ENCODE results near the gene GNG12. TPM values are rescaled to one million over a fixed set of nuclear protein-coding genes. Genes with fewer than 3 reads are reported as not detected.

Gene GNG12
- total and polyA plus RNA-seq, 9 of the 15 experiments (the other 6 are each of a cell fraction or from before 2014, with no cell fraction given), result 2.6 to 6.0 (median 4.1) TPM

- 0 out of 2 replicates have a peak, but pooled peaks have one; percentile 4 for TF ChIP-seq ZKSCAN8 (CRISPR knock-in tag; IDR thresholded peaks at IDR 0.05)
- TF ChIP-seq ILF3 (IDR thresholded peaks at IDR 0.05; ENCODE audit: borderline replicate concordance), result no peak
- no peak for TF ChIP-seq KAT8 (IDR thresholded peaks at IDR 0.05; ENCODE audit: low read depth)
- TF ChIP-seq, protein P1, sequence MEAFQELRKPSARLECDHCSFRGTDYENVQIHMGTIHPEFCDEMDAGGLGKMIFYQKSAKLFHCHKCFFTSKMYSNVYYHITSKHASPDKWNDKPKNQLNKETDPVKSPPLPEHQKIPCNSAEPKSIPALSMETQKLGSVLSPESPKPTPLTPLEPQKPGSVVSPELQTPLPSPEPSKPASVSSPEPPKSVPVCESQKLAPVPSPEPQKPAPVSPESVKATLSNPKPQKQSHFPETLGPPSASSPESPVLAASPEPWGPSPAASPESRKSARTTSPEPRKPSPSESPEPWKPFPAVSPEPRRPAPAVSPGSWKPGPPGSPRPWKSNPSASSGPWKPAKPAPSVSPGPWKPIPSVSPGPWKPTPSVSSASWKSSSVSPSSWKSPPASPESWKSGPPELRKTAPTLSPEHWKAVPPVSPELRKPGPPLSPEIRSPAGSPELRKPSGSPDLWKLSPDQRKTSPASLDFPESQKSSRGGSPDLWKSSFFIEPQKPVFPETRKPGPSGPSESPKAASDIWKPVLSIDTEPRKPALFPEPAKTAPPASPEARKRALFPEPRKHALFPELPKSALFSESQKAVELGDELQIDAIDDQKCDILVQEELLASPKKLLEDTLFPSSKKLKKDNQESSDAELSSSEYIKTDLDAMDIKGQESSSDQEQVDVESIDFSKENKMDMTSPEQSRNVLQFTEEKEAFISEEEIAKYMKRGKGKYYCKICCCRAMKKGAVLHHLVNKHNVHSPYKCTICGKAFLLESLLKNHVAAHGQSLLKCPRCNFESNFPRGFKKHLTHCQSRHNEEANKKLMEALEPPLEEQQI (IDR thresholded peaks at IDR 0.05), result no peak
- TF ChIP-seq, protein P2, sequence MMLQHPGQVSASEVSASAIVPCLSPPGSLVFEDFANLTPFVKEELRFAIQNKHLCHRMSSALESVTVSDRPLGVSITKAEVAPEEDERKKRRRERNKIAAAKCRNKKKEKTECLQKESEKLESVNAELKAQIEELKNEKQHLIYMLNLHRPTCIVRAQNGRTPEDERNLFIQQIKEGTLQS (IDR thresholded peaks at IDR 0.05), result peak; percentile 99
- TF ChIP-seq, protein P2 (CRISPR knock-in tag; conservative IDR thresholded peaks at IDR 0.05), result peak; percentile 53
- no peak for TF ChIP-seq MTF1 (CRISPR knock-in tag; IDR thresholded peaks at IDR 0.05; ENCODE audit: borderline replicate concordance)
- TF ChIP-seq TBP (optimal IDR thresholded peaks at IDR 0.05; ENCODE audit: low read depth, low read length), result peak; percentile 17
- no peak for TF ChIP-seq KLF13 (tag; IDR thresholded peaks at IDR 0.05; ENCODE audit: borderline replicate concordance, low read depth)
- TF ChIP-seq, protein P3, sequence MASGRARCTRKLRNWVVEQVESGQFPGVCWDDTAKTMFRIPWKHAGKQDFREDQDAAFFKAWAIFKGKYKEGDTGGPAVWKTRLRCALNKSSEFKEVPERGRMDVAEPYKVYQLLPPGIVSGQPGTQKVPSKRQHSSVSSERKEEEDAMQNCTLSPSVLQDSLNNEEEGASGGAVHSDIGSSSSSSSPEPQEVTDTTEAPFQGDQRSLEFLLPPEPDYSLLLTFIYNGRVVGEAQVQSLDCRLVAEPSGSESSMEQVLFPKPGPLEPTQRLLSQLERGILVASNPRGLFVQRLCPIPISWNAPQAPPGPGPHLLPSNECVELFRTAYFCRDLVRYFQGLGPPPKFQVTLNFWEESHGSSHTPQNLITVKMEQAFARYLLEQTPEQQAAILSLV (tag; IDR thresholded peaks at IDR 0.05), result no peak
- no peak for TF ChIP-seq HOXB6 (CRISPR knock-in tag; IDR thresholded peaks at IDR 0.05; ENCODE audit: borderline replicate concordance)
- no peak for TF ChIP-seq KLF6 (CRISPR knock-in tag; IDR thresholded peaks at IDR 0.05; ENCODE audit: borderline replicate concordance)
- no peak for TF ChIP-seq HNRNPUL1 (IDR thresholded peaks at IDR 0.05; ENCODE audit: low read length)
- no peak for TF ChIP-seq NR2C2 (CRISPR knock-in tag; IDR thresholded peaks at IDR 0.05)
- peak; percentile 60; the same call in 1 of the 2 replicates for TF ChIP-seq NR2C2 (tag; IDR thresholded peaks at IDR 0.05)
- TF ChIP-seq ETS2 (tag; IDR thresholded peaks at IDR 0.05; ENCODE audit: borderline replicate concordance, poor library complexity, severe bottlenecking), result no peak
- no peak for TF ChIP-seq SLC30A9 (CRISPR knock-in tag; IDR thresholded peaks at IDR 0.05)
- TF ChIP-seq ZFP1 (CRISPR knock-in tag; IDR thresholded peaks at IDR 0.05), result no peak
- no peak for TF ChIP-seq EGR1 (conservative IDR thresholded peaks at IDR 0.05)
- peak; percentile 71; the same call in 1 of the 2 replicates for TF ChIP-seq CTBP1 (IDR thresholded peaks at IDR 0.05; ENCODE audit: borderline replicate concordance)
- TF ChIP-seq SNIP1 (IDR thresholded peaks at IDR 0.05; ENCODE audit: low read depth), result no peak
- no peak for TF ChIP-seq TAF7 (tag; IDR thresholded peaks at IDR 0.05)
- no peak for TF ChIP-seq ZNF324 (CRISPR knock-in tag; IDR thresholded peaks at IDR 0.05)
- TF ChIP-seq, protein P4, sequence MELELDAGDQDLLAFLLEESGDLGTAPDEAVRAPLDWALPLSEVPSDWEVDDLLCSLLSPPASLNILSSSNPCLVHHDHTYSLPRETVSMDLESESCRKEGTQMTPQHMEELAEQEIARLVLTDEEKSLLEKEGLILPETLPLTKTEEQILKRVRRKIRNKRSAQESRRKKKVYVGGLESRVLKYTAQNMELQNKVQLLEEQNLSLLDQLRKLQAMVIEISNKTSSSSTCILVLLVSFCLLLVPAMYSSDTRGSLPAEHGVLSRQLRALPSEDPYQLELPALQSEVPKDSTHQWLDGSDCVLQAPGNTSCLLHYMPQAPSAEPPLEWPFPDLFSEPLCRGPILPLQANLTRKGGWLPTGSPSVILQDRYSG (tag; conservative IDR thresholded peaks at IDR 0.05; ENCODE audit: low read depth), result no peak
These were observed 150.5 kb downstream of the GNG12 start (continued) for GRCh38 chr1:67682659-67683197.

Data from K562 (cell line).